Activated T-helper 1 cell treated with anti-CD3 and anti-CD28 coated beads, Interleukin-12 subunit alpha, Interleukin-12 subunit beta, Interleukin-2, Interleukin-4 antibody, amounts not matched to agents 30 ng/mL and 10 ng/mL and 1 ng/mL, durations not matched to agents 14 hours and 24 hours and 36 hours (primary cell): ENCODE measurements around the gene USP24. TPM values are rescaled to one million over a fixed set of nuclear protein-coding genes. Genes with fewer than 3 reads are reported as not detected.
"Not testable (repeated sequence)": the region's sequence is repeated elsewhere in the genome, so short reads cannot be mapped to it uniquely, and the experiment has no call there.

Experiments
- DNase-seq: peaks from one replicate; pipeline ENCODE4 v3.0.0; 2021; ENCODE audit warnings: low spot score
- H3K27ac Mint-ChIP-seq: one replicate; pipeline ENCODE4 v1.8.0; 2021; ENCODE audit warnings: mild to moderate bottlenecking, mixed read lengths
- H3K27me3 Mint-ChIP-seq: one replicate; pipeline ENCODE4 v1.8.0; 2022; ENCODE audit warnings: mild to moderate bottlenecking, moderate library complexity, mixed read lengths; ENCODE audit not compliant: insufficient read depth
- H3K36me3 Mint-ChIP-seq: one replicate; pipeline ENCODE4 v1.8.0; 2021; ENCODE audit warnings: low read depth, mixed read lengths
- H3K4me1 Mint-ChIP-seq: one replicate; pipeline ENCODE4 v1.8.0; 2021; ENCODE audit warnings: low read depth, mixed read lengths
- H3K4me3 Mint-ChIP-seq: one replicate; pipeline ENCODE4 v1.8.0; 2021; ENCODE audit warnings: mild to moderate bottlenecking, moderate library complexity, mixed read lengths
- H3K9me3 Mint-ChIP-seq: one replicate; pipeline ENCODE4 v1.8.0; 2021; ENCODE audit warnings: mixed read lengths
- intact Hi-C: fragments of 100-400 bp; cut with micrococcal nuclease; formaldehyde crosslinking; loops from one replicate; pipeline ENCODE4 v1.15.1; 2024
- total RNA-seq: library from RNA; stranded (reverse); gene quantifications from 2 replicates; pipeline ENCODE4 v1.2.3, GENCODE V29; 2022

Gene USP24
- total RNA-seq, 1 donor from 2014 or later: 58.6 TPM

DNA sequence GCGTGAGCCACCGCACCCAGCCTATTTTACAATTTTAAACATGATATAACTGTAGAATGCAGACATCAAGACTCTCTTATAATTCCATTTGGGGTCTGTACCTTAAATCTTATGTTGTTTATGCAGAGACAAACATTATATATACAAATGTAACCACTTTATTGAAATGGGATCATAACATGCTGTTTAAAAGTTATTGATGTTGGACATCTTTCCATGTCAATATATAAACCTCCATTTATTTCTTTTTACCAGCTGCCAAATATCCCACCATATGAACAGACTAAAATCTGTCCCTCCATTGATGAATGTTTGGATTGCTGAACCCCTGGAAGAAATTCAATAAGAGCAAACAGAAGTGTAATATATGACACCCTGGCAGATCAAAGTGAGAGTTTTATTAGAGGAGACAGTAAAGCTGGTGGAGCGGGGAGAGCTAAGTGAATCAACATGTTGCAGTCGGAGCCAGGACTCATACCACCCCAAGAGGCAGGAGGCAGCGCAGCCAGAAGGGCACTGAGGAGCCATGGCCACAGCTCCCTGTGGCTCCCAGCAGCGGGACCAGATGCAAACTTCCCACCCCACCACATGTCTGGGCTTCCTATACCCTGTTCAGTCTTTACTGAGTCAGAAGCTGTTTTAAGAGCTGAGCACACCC lies 180.6 kb downstream of the USP24 start:
- intact Hi-C loops: no loop called here
- no peak overlapping the region for H3K4me3 Mint-ChIP-seq
- no peaks in the 10 kb centered on the region for H3K4me1 Mint-ChIP-seq
- H3K9me3 Mint-ChIP-seq: no peaks in the 10 kb centered on the region
- H3K27ac Mint-ChIP-seq: no peak overlapping the region
- no peak for DNase-seq
- H3K36me3 Mint-ChIP-seq: no peaks in the 10 kb centered on the region
- H3K27me3 Mint-ChIP-seq: peaks cover 50% of the 10 kb centered on the region

DNA sequence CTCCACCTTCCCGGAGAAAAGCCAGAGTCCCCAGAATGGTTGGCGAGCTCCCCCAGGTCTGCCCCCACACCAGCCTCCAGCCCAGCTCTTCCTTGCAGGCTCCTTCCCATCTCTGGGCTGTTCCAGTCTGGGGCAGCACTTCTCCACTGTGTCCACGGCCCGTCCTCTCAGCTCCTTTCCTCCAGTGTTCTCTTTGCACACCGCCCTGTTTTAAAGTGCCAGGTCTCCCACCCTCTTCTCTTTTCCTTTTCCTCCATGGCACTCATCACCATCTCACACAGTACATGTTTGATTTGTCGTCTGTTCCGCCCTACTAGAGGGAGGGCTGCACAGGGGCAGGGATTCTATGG lies 181.9 kb downstream of the USP24 start:
- H3K4me3 Mint-ChIP-seq: no peak overlapping the region
- peaks cover 36% of the 10 kb centered on the region for H3K27me3 Mint-ChIP-seq
- no peaks in the 10 kb centered on the region for H3K4me1 Mint-ChIP-seq
- intact Hi-C loops: no loop called here
- DNase-seq: no peak
- no peaks in the 10 kb centered on the region for H3K36me3 Mint-ChIP-seq
- no peak overlapping the region for H3K27ac Mint-ChIP-seq
- no peaks in the 10 kb centered on the region for H3K9me3 Mint-ChIP-seq

DNA sequence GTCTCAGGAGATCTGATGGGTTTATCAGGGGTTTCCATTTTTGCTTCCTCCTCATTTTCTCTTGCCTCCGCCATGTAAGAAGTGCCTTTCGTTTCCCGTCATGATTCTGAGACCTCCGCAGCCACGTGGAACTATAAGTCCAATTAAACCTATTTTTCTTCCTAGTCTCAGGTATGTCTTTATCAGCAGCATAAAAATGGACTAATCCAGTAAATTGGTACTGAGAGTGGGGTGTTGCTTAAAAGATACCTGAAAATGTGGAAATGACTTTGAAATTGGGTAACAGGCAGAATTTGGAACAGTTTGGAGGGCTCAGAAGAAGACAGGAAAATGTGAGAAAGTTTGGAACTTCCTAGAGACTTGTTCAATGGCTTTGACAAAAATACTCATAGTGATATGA lies 184.1 kb downstream of the USP24 start:
- H3K9me3 Mint-ChIP-seq, H3K27ac Mint-ChIP-seq, intact Hi-C loops, H3K36me3 Mint-ChIP-seq, H3K4me1 Mint-ChIP-seq, H3K4me3 Mint-ChIP-seq, DNase-seq: not testable (repeated sequence)
- peaks cover 19% of the 10 kb centered on the region for H3K27me3 Mint-ChIP-seq

DNA sequence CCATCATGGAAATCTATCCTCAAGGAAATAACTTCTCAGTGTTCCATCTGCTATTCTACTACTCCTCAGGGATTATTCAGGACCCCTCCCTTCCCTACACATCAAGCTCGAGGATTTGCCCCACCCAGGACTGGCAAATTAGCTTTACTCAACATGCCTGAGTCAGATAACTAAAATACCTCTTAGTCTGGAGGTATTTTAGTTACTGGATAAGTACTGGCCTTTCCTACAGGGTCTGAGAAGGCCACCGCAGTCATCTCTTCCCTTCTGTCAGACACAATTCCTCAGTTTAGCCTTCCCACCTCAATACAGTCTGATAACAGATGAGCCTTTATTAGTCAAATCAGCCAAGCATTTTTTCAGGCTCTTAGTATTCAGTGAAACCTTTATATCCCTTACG lies 188.5 kb downstream of the USP24 start:
- H3K27ac Mint-ChIP-seq, DNase-seq, H3K9me3 Mint-ChIP-seq, H3K36me3 Mint-ChIP-seq, H3K4me3 Mint-ChIP-seq, H3K27me3 Mint-ChIP-seq, intact Hi-C loops, H3K4me1 Mint-ChIP-seq: not testable (repeated sequence)

DNA sequence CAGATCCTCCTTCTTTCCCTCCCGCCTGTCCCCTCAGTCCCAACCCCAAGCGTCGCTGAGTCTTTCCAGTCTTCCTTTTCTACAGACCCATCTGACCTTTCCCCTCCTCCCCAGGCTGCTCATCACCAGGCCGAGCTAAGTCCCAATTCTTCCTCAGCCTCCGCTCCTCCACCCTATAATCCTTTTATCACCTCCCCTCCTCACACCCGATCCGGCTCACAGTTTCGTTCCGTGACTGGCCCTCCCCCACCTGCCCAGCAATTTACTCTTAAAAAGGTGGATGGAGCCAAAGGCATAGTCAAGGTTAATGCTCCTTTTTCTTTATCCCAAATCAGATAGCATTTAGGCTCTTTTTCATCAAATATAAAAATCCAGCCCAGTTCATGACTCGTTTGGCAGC lies 191.0 kb downstream of the USP24 start:
- H3K9me3 Mint-ChIP-seq, H3K4me3 Mint-ChIP-seq, intact Hi-C loops, DNase-seq, H3K27me3 Mint-ChIP-seq, H3K4me1 Mint-ChIP-seq, H3K36me3 Mint-ChIP-seq, H3K27ac Mint-ChIP-seq: not testable (repeated sequence)

DNA sequence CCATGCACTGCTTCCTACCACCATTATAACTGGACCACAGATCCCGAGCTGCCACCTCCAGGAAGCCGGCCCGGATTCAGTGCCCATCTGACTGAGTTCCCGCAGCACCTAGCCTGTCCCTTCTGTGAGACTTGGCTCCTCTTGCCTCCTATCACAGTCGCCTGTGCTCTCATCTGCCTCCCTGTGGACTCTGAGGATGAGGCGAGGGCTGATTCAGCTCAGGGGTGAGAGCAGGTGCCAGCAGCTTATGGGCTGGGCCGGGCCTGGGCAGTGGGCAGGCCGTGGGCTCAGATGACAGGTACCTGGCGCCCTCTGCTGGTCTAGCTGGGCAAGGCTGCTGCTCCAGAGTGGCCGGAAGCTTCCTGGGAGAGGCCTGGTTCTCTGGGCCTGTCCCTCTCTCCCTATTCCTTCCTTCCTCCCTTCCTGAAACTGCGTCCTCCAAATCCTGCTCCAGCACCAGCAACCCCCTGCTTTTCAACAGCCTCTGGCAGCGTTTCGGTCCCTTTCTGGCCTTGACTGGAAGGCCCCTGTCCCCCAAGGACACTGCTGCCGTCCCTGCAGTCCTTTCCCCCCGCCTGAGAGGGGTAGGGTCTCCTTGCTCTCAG lies 193.1 kb downstream of the USP24 start:
- Mint-ChIP-seq H3K27me3 (peaks cover 2% of the 10 kb centered on the region), H3K27ac (no peak overlapping the region), H3K4me1 (peaks cover 5% of the 10 kb centered on the region), H3K4me3 (no peak overlapping the region), H3K9me3 (no peaks in the 10 kb centered on the region), H3K36me3 (no peaks in the 10 kb centered on the region)
- intact Hi-C loops: loop anchor here (1.0 to 2.0 kb wide), 3 partner anchors 27 to 77 kb away; no protein-coding TSS in a partner anchor
- peak; percentile 43 for DNase-seq

DNA sequence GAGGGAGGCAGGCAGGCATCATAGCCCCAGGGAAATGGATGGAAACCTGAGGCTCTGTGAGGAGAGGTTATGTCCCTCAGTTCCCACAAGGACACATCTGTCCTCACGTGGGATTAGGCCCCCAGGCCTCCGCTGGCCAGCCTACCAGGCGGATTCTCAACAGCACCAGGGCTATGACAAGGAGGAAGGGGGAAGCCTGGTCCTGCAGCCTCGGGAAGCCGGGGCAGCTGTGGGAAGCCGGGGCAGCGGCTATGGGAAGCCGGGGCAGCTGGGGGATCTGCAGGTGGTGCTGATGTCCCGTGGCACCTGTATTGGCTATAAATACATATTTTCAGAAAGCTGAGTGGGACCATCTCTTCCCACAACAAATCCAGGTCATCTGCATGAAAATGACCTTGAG lies 196.8 kb downstream of the USP24 start:
- Mint-ChIP-seq H3K27ac (no peak overlapping the region), H3K4me3 (no peak overlapping the region), H3K36me3 (no peaks in the 10 kb centered on the region), H3K27me3 (peaks cover 11% of the 10 kb centered on the region), H3K4me1 (no peaks in the 10 kb centered on the region), H3K9me3 (no peaks in the 10 kb centered on the region)
- DNase-seq: no peak
- intact Hi-C loops: no loop called here

Other genes starting within 250 kb of the USP24 start
- not detected in 2 replicates for gene TMEM61, start 234.7 kb downstream of the USP24 start, total RNA-seq
- not detected in 2 replicates for gene BSND, start 216.4 kb downstream of the USP24 start, total RNA-seq
- gene PCSK9, start 175.8 kb downstream of the USP24 start, total RNA-seq: not detected in 2 replicates